ENCODE data around the gene ZBTB11. TPM values are rescaled to one million over a fixed set of nuclear protein-coding genes. Genes with fewer than 3 reads are reported as not detected.

ZBTB11 gene
- total RNA-seq, 1 experiment from 2014 or later = 20.4 TPM

GRCh38 chr3:101676216-101676764, 642 bp downstream of the ZBTB11 start (continued):
- TF ChIP-seq CTCF (IDR thresholded peaks at IDR 0.05 in 2 of 3, conservative IDR thresholded peaks at IDR 0.05 in 1 of 3; ENCODE audit: borderline replicate concordance in 1 of 3, insufficient read depth in 1 of 3, low read depth in 2 of 3, low read length in 2 of 3) = peak in 1 of 3 experiments; percentile 9; a peak in 1 of 6 replicates

- Histone ChIP-seq H4K20me1 (ENCODE audit: insufficient read depth) (peaks cover 9% of the 10 kb centered on the region; the same call in 1 of the 2 replicates), H3K36me3 (ENCODE audit: control insufficient read depth in 1 of 2, insufficient read depth in 2 of 2, low read length in 2 of 2) (peaks cover 8 to 15% of the 10 kb centered on the region in 2 experiments; a peak in 3 of 4 replicates), H3K4me1 (ENCODE audit: control insufficient read depth in 1 of 2, insufficient read depth in 2 of 2, low read length in 2 of 2) (peaks cover 7 to 23% of the 10 kb centered on the region in 2 experiments; a peak in 3 of 4 replicates), H3K27me3 (ENCODE audit: insufficient read depth, low read length) (no peaks in the 10 kb centered on the region), H3K79me2 (ENCODE audit: insufficient read depth, low read length) (peaks cover 65% of the 10 kb centered on the region), H3K4me3 (replicated peaks in 1 of 2; ENCODE audit: low read depth in 1 of 2, low read length in 2 of 2) (peak overlapping the region; percentile 97), H3K4me2 (ENCODE audit: low read length) (peak overlapping the region; percentile 92), H2AFZ (ENCODE audit: low read depth, low read length, poor library complexity, severe bottlenecking) (no peak overlapping the region), H3K27ac (ENCODE audit: low read depth, low read length) (peak overlapping the region; percentile 48), H3K9ac (ENCODE audit: low read length) (peak overlapping the region; percentile 98), H3K9me3 (ENCODE audit: control insufficient read depth in 1 of 2, insufficient read depth in 1 of 2, low read depth in 1 of 2, low read length in 2 of 2) (no peaks in the 10 kb centered on the region), H3K9me2 (ENCODE audit: insufficient read depth) (no peaks in the 10 kb centered on the region)
- no peak for ATAC-seq
- no TSS peak for BruUV-seq (replicated peaks)
- POLR2A ChIA-PET = interaction anchor here (0.6 to 4.7 kb wide), 3 partner anchors 8 to 113 kb away, joined by 3 to 45 read pairs (median 3); partner anchors contain the start of gene RPL24
- CTCF ChIA-PET = interaction anchor here (1.0 to 1.3 kb wide), 4 partner anchors 9 to 102 kb away, joined by 3 to 8 read pairs (median 4); partner anchors contain the start of genes PCNP and RPL24
- no peak for DNase-seq (ENCODE audit: low read depth, low spot score)
- RAD21 ChIA-PET (ENCODE audit: low non-redundant PET in 1 of 2, low total read pairs in 2 of 2, uncharacterized antibody in 2 of 2, unreplicated experiment in 2 of 2) = no interaction called here
- peak; percentile 7 for TF ChIP-seq CBX3 (IDR thresholded peaks at IDR 0.05; ENCODE audit: low read depth)
- TF ChIP-seq EZH2 (IDR thresholded peaks at IDR 0.05) = no peak
- peak; percentile 38; the same call in 1 of the 2 replicates for TF ChIP-seq EGR1 (IDR thresholded peaks at IDR 0.05; ENCODE audit: low read depth)
- TF ChIP-seq ZFX (IDR thresholded peaks at IDR 0.05) = no peak
- no peak for TF ChIP-seq YY1 (IDR thresholded peaks at IDR 0.05; ENCODE audit: extremely low read depth, insufficient replicate concordance, low read depth, low read length)
- intact Hi-C loops (cut with micrococcal nuclease) = no loop called here
These were observed 1.2 kb downstream of the ZBTB11 start for GRCh38 chr3:101675709-101676215.
